ENCODE results near the gene PEX11G.

PEX11G gene

GRCh38 chr19:7492558-7492957, 3.7 kb upstream of the PEX11G start:
- DNase-seq, result no peak

DNA sequence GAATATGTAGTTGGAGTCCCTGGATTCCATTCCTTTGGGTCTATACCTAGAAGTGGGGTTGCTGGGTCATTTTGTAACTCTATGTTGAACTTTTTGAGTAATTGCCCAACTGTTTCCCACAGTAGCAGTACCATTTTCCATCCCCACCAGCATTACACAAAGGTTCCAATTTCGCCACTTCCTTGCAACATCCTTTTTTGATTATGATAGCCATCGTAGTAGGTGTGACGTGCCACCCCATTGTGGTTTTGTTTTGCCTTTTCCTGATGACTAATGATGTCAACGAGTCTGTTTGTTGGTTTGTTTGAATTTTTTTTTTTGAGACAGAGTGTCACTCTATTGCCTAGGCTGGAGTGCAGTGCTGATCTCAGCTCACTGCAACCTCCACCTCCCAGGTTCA, 3.3 kb upstream of the PEX11G start:
- DNase-seq, result peak; percentile 40 to 52

- no peak for DNase-seq
Observed at GRCh38 chr19:7489609-7490044, 792 bp upstream of the PEX11G start.

- DNase-seq, result no peak
Observed at GRCh38 chr19:7486923-7487322, 1.9 kb downstream of the PEX11G start.

DNA sequence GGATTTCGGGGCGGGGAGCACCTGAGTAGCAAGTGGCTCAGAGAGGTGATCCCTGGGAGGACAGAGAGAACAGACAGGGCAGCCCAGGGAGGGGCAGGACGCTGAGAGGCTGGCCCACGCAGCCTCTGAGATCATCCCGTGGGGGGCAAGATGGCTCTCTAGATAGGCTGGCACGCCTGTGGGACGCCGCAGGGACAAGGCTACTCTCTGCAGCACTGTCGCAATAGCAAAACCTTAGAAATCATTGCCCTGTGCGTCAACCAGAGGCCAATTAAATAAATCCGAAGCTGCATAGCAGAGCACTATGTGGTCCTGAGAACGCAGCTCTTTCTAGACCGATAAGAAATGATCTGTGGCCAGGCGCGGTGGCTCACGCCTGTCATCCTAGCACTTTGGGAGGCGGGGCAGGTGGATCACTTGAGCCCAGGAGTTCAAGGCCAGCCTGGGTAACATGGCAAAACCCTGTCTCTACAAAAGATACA, 5.1 kb downstream of the PEX11G start:
- DNase-seq, result no peak

- DNase-seq, result no peak
Observed at GRCh38 chr19:7482584-7483439, 6.0 kb downstream of the PEX11G start.

DNA sequence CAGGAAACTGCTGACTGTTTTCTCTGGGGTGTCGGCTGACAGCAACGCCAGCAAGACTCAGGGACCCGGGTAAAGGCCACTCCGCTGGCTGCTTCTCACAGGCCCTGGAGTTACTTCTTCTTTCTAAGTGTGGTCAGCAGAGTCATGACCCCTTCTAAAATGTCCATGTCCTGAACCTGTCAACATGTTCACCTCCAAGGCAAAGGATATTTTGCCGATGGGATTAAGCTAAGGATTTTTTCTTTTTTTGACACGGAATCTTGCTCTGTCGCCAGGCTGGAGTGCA, 7.9 kb downstream of the PEX11G start:
- no peak for DNase-seq

- no peak for DNase-seq
Observed at GRCh38 chr19:7480222-7480969, 8.4 kb downstream of the PEX11G start.

- no peak for DNase-seq
Observed at GRCh38 chr19:7478843-7479227, 10.0 kb downstream of the PEX11G start.

DNA sequence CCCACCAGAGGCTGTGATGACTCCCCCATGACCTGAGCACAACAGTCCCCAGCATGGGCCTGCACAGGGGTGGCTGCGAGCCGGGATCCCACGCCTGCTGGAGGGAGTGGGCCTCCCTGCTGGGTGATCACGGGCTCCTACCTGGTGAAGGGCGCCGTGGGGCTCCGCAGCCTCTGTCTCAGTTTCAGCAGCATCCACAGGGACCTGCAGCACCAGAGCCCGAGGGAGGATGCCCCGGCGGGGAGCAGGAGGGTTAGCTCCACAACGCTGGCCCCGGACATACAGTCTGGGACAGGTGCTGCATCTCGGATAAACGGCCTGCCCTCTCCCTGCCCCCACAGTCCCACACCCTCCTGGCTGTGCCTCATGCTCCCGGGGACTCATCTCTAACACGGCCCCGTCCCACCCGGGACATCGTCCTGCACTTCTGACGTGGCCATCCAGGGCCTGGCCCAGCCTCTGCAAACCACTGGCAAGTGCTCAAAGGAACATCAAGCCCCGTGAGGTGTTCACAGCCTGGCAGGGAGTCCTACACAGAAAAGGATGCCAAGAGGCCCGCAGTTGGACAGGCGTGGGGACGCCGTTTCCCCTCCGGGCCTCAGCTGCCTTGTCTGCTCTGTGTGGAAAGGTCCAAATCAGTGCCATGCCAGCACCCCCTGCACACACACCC, 10.5 kb downstream of the PEX11G start:
- DNase-seq, result no peak

GRCh38 chr19:7477758-7478157, 11.1 kb downstream of the PEX11G start:
- DNase-seq, result no peak

DNA sequence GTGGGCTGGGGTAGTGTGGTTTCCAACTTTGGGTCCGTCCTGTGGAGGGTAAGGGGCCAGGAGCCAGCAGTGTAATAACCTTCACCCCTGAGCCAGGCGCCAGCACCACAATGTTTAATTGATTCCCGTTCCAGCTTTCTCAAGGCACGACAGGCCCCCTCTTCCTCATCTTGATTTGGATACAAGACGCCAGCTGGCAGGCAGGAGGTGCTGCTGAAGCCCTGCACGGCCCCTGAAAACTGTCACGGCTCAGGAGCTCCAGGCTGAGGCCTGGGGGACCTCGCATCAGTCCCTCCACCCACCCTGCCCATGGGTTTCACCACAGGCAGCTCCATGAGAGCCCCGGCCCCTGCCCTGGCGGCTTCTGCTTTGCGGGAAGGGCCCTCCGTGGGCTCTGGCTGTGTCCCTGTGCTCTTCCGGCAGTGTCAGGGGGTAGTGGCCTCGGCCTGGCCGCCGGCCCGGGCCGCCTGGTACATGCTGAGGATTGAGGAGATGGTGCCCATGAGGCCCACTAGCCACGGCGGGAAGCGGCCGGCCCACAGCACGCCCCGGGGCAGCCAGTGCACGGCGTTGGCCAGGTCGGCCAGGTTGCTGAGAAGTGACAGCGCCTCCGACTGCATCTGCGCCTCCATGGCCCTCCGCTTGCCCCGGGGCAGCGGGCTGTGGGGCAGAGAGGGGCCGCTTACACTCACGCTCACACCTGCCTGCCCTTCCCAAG, 11.9 kb downstream of the PEX11G start:
- no peak for DNase-seq

GRCh38 chr19:7476241-7476640, 12.6 kb downstream of the PEX11G start:
- no peak for DNase-seq

DNA sequence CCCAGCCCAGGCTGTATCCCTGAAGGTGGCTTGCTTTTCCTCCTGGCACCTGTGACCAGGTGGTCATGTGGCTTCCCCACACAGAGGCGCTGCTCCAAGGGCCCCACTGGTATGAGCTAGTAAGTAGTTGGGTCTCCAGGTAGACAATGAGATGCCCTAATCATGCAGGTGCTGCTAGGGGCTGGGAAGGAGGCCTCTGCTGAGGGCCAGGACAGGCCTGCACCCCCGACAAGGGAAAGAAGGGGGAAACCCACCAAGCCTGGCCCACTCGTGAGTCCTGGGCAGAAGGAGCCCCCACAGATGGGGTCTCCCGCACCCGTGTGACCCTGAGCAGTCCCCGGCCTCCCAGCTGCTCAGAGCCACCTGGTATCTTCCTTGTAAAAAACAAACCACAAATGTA, 13.2 kb downstream of the PEX11G start:
- no peak for DNase-seq

DNA sequence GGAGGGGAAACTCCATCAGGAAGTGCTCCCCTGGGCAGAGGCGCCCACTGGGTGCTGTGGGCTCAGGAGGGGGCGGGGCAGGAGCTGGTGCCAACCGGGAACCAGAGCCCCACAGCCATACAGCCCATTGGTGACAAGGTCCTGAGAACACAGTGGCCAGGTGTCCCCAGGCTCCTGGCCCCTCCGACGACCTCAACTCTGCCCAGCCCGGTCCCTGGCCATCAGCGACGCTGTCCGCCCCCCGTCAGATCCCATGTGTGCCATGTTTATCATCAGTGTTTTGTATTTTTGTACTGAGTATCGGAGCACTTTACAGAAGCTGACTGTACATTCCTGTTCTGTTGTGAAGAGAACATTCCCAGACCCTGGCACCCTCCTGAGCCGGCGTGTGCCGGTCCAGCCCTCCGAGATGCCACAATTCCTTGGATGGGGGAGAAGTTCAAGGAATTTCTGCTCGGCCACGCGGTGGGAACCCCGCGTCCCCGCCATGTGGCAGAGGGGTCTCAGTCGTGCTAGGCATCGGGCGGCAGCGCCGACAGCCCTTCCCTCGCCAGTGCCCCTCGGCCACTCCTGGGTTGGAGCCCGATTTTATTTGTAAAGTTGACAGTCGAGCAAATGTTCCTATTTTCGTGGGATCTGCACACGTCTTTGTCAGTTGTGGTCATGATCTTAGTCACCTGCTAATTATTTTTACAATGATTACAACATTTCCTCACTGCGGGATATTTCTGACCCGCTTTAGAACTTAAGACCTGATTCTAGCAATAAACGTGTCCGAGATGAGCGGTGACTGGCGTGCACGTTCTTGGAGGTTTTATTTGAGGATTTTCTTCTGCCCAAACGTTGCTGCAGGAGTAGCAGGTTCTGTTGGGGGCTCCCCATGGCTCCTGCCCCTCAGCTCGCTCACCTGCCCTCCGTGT, 16.9 kb downstream of the PEX11G start:
- no peak for DNase-seq

DNA sequence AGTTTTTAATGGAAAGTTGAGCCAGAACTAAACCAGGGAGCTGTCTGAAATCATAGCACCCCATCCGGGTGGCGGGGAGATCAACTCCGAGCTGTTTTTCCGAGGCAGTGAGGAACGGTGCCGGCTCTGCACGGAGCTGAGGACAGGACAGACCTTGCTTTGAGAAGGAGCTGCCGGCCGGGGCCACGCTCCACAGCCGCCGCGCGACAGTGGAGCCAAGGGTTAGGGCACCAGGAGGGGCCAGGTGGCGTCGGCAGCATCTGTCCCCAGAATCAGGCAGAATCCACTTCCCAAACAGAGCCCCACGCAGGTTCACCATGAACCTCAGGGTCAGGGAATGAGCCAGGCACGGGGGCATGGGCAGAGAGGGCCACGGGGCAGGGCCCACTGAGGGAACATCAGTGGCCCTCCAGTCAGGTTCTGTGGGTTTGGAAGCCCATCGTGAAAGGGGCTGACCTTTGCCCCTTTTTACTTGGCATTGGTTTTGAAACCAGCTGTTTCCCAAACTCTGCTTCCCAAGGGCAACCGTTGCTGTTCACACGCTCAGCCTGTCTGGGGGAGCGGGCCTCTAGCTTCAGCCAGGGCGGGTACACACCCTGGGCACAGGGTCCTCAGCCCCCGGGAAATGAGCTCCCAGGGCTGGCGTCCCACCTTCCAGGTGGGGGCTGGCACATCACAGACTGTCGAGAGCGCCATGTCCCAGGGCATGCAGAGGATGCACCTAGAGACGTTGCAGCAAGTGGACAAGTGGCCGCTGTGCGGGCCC, 18.1 kb downstream of the PEX11G start:
- DNase-seq, result no peak

DNA sequence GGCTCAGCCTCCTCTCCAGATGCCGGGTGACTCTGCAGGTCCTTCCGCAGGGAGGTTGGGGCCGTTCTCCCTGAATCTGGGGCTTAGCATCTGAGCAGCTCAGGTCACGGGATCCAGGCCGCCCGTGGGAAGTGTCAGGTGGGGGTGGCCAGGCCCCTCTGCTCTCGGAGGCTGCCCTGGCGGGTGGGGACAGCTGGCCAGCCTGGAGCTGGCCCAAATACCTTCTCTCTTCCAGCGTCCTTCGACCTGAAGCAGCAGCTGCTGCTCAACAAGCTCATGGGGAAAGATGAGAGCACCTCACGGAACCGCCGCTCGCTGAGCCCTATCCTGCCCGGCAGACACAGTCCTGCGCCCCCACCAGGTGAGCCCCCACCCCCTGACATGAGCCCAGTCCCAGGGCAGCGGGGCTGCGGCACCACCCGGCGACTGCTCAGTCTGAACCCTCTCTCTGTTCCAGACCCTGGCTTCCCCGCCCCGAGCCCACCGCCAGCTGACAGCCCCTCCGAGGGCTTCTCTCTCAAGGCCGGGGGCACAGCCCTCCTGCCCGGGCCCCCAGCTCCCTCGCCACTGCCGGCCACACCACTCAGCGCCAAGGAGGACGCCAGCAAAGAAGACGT, 19.1 kb downstream of the PEX11G start:
- DNase-seq, result no peak

- DNase-seq, result no peak
Observed at GRCh38 chr19:7468840-7469239, 20.0 kb downstream of the PEX11G start.

DNA sequence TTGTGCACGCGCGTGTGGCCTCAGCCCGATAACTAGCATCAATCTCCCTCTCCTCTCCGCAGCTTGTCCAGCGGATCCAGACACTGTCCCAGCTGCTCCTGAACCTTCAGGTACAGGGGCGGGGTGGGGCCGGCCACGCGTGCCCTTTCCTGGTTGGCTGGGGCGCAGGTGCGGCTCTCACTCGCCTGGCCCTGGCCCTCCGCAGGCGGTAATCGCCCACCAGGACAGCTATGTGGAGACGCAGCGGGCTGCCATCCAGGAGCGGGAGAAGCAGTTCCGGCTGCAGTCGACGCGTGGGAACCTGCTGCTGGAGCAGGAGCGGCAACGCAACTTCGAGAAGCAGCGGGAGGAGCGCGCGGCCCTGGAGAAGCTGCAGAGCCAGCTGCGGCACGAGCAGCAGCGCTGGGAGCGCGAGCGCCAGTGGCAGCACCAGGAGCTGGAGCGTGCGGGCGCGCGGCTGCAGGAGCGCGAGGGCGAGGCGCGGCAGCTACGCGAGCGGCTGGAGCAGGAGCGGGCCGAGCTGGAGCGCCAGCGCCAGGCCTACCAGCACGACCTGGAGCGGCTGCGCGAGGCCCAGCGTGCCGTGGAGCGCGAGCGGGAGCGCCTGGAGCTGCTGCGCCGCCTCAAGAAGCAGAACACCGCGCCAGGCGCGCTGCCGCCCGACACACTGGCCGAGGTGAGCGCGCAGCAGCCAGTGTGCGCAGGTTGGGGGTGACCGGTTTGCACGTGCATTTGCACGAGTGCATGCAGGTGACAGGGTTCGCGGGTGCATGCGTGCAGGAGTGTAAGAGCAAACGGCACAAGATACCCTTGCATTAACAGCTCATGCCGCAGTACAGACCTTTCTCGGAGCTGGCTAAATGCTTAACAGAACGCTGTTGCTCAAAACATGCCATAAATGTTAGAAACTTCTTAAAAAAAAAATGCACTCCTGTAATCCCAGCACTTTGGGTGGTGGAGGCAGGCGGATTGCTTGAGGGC, 21.5 kb downstream of the PEX11G start:
- DNase-seq, result no peak
